ENCODE data around the gene TMEM86A. TPM values are rescaled to one million over a fixed set of nuclear protein-coding genes. Genes with fewer than 3 reads are reported as not detected.

The TMEM86A gene
- polyA plus RNA-seq, 3 donors: 8.1 to 9.1 (median 8.9) TPM

GRCh38 chr11:18722293-18722637, 23.7 kb downstream of the TMEM86A start:
- no peak for DNase-seq (ENCODE audit: low read depth in 3 of 3, low spot score in 2 of 3)

- no peak for DNase-seq (ENCODE audit: low read depth in 3 of 3, low spot score in 2 of 3)
Measured at GRCh38 chr11:18723991-18724390, 25.4 kb downstream of the TMEM86A start.

GRCh38 chr11:18726040-18726439, 27.5 kb downstream of the TMEM86A start, which contains the start of gene IGSF22:
Gene IGSF22 (minus strand): TSS chr11:18726188. CDS start chr11:18724236, 1,952 bp downstream.
- no peak for DNase-seq (ENCODE audit: low read depth in 3 of 3, low spot score in 2 of 3)

- DNase-seq (ENCODE audit: low read depth in 3 of 3, low spot score in 2 of 3): peak in 1 of 3 donors; percentile 15
Measured at GRCh38 chr11:18727479-18728236, 29.1 kb downstream of the TMEM86A start.

GRCh38 chr11:18728658-18729057, 30.1 kb downstream of the TMEM86A start:
- no peak for DNase-seq (ENCODE audit: low read depth in 3 of 3, low spot score in 2 of 3)

- DNase-seq (ENCODE audit: low read depth in 3 of 3, low spot score in 2 of 3): no peak
Measured at GRCh38 chr11:18729426-18729825, 30.8 kb downstream of the TMEM86A start.

GRCh38 chr11:18730020-18730419, 31.4 kb downstream of the TMEM86A start:
- DNase-seq (ENCODE audit: low read depth in 3 of 3, low spot score in 2 of 3): no peak

- no peak for DNase-seq (ENCODE audit: low read depth in 3 of 3, low spot score in 2 of 3)
Measured at GRCh38 chr11:18731441-18731840, 32.9 kb downstream of the TMEM86A start.

GRCh38 chr11:18731949-18732821, 33.6 kb downstream of the TMEM86A start:
- DNase-seq (ENCODE audit: low read depth in 3 of 3, low spot score in 2 of 3): peak in 2 of 3 donors; percentile 29 to 34

- DNase-seq (ENCODE audit: low read depth in 3 of 3, low spot score in 2 of 3): no peak
Measured at GRCh38 chr11:18733202-18733601, 34.6 kb downstream of the TMEM86A start.

GRCh38 chr11:18736590-18737148, 38.1 kb downstream of the TMEM86A start:
- no peak for DNase-seq (ENCODE audit: low read depth in 3 of 3, low spot score in 2 of 3)

GRCh38 chr11:18737642-18738041, 39.1 kb downstream of the TMEM86A start:
- DNase-seq (ENCODE audit: low read depth in 3 of 3, low spot score in 2 of 3): no peak

GRCh38 chr11:18739685-18740084, 41.1 kb downstream of the TMEM86A start:
- no peak for DNase-seq (ENCODE audit: low read depth in 3 of 3, low spot score in 2 of 3)

- no peak for DNase-seq (ENCODE audit: low read depth in 3 of 3, low spot score in 2 of 3)
Measured at GRCh38 chr11:18741783-18742182, 43.2 kb downstream of the TMEM86A start.

GRCh38 chr11:18743365-18743764, 44.8 kb downstream of the TMEM86A start:
- no peak for DNase-seq (ENCODE audit: low read depth in 3 of 3, low spot score in 2 of 3)

GRCh38 chr11:18743900-18744514, 45.4 kb downstream of the TMEM86A start:
- no peak for DNase-seq (ENCODE audit: low read depth in 3 of 3, low spot score in 2 of 3)

GRCh38 chr11:18745251-18745650, 46.7 kb downstream of the TMEM86A start:
- DNase-seq (ENCODE audit: low read depth in 3 of 3, low spot score in 2 of 3): no peak

- DNase-seq (ENCODE audit: low read depth in 3 of 3, low spot score in 2 of 3): no peak
Measured at GRCh38 chr11:18748766-18749365, 50.3 kb downstream of the TMEM86A start.

GRCh38 chr11:18749681-18750319, 51.2 kb downstream of the TMEM86A start:
- DNase-seq (ENCODE audit: low read depth in 3 of 3, low spot score in 2 of 3): no peak

GRCh38 chr11:18750944-18751343, 52.4 kb downstream of the TMEM86A start:
- DNase-seq (ENCODE audit: low read depth in 3 of 3, low spot score in 2 of 3): no peak

Measured in right renal cortex interstitium (tissue), 3 donors.